Lower lobe of right lung (tissue), 2 donors: Measurements from ENCODE around the gene SUSD1. TPM values are rescaled to one million over a fixed set of nuclear protein-coding genes. Genes with fewer than 3 reads are reported as not detected.

Experiments used
- ATAC-seq, 2 donors: fragments of 200-7000 bp; cut with Tn5 transposase; one replicate each; pipeline ENCODE4 v1.9.1; 2020 to 2022; ENCODE audit warnings: mild to moderate bottlenecking in 2 of 2, moderate library complexity in 2 of 2
- DNase-seq: peaks from one replicate; pipeline ENCODE4 v3.0.0-alpha.2; 2020
- H3K27ac ChIP-seq: fragments of 200-600 bp; one replicate; pipeline ENCODE4 v1.8.0; 2022
- H3K27me3 ChIP-seq: fragments of 200-600 bp; one replicate; pipeline ENCODE4 v1.8.0; 2022; ENCODE audit warnings: low read depth
- H3K36me3 ChIP-seq: fragments of 200-600 bp; one replicate; pipeline ENCODE4 v1.8.0; 2022; ENCODE audit warnings: mild to moderate bottlenecking
- H3K4me1 ChIP-seq: fragments of 200-600 bp; one replicate; pipeline ENCODE4 v1.8.0; 2022
- H3K4me3 ChIP-seq: fragments of 200-600 bp; one replicate; pipeline ENCODE4 v1.8.0; 2022; ENCODE audit warnings: mild to moderate bottlenecking
- H3K9me3 ChIP-seq: fragments of 200-600 bp; one replicate; pipeline ENCODE4 v1.8.0; 2022
- intact Hi-C: fragments of 100-400 bp; cut with DNase I; formaldehyde crosslinking; loops from one replicate; pipeline ENCODE4 v1.11.0; 2022
- total RNA-seq: library from RNA; stranded (reverse); fragmentation: NEBNext Ultra II Directional; extraction: Animal tissue kit (Norgen Biotek cat#: 25700); gene quantifications from one replicate; pipeline ENCODE4 v1.2.1, GENCODE V29; 2021
- TF ChIP-seq, protein P1 (sequence below): fragments of 200-600 bp; IDR thresholded peaks from one replicate; pipeline ENCODE4 v1.8.0; 2022; ENCODE audit warnings: antibody characterized with exemption, mild to moderate bottlenecking
- donor health status: DM: no; HTN: yes; CAD: no; lungs with severe emphysema.

The SUSD1 gene
- total RNA-seq, 1 donor from 2014 or later = 49.4 TPM

DNA sequence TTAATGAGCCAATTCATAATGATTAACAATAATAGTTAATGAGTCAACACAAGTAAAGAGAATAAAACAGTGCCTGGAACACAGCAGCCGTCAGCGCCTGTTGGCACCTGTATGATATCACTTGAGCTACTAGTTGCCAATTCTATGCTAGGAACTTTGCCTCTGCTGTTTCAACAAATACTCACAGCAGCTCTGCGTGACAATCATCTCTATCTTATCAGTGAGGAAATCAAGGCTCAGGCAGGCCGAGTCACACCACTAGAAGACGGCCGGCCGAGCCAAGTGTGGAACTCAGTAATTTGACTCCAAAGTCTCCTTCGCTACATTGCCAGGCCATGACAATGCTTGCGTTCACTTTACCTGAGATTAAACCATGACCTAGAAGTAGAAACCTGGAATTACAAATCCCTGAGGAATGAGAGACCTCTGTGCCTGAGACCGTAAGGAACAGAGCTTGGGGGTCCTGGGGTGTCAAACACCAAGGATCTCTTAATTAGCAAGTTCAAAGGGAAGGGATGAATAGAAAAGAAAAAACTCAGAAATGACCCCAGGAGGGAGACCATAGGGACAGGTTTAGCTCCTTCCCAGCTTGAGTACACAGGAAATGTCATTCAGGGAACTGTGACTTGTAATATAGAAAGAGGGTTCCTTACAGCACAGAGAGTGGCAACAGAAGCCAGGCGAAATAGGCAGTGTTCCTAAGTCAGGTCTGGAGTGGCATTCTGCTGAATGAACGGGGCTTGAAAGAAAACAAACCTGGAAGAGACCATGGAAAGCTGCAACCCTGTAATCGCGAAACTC lies 109.1 kb downstream of the SUSD1 start:
- Histone ChIP-seq H3K36me3 (no peaks in the 10 kb centered on the region), H3K9me3 (no peaks in the 10 kb centered on the region), H3K27ac (peak overlapping the region; percentile 36), H3K4me1 (peaks cover 39% of the 10 kb centered on the region), H3K27me3 (no peaks in the 10 kb centered on the region), H3K4me3 (no peak overlapping the region)
- ATAC-seq = peak; percentile 45 to 87
- intact Hi-C loops = no loop called here
- TF ChIP-seq, protein P1, sequence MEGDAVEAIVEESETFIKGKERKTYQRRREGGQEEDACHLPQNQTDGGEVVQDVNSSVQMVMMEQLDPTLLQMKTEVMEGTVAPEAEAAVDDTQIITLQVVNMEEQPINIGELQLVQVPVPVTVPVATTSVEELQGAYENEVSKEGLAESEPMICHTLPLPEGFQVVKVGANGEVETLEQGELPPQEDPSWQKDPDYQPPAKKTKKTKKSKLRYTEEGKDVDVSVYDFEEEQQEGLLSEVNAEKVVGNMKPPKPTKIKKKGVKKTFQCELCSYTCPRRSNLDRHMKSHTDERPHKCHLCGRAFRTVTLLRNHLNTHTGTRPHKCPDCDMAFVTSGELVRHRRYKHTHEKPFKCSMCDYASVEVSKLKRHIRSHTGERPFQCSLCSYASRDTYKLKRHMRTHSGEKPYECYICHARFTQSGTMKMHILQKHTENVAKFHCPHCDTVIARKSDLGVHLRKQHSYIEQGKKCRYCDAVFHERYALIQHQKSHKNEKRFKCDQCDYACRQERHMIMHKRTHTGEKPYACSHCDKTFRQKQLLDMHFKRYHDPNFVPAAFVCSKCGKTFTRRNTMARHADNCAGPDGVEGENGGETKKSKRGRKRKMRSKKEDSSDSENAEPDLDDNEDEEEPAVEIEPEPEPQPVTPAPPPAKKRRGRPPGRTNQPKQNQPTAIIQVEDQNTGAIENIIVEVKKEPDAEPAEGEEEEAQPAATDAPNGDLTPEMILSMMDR = no peak
- peak; percentile 58 for DNase-seq

DNA sequence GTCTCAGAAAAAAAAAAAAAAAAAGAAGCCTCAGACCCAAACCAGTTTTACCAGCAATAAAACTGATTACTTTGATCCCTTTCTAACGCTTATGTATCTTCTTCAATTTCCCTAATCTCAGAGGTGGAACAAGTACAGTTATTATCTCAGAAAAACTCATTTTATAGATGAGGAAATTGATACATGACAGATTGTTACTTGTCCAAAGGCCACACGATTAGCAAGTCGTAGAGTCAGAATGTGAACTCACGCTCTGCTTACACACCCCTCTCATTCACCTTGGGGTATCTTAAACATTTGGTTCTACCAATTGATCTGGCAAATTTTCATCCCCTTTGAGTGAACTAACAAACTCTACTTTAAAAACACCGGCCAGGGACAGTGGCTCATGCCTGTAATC lies 110.2 kb downstream of the SUSD1 start:
- Histone ChIP-seq H3K36me3 (no peaks in the 10 kb centered on the region), H3K27me3 (no peaks in the 10 kb centered on the region), H3K27ac (no peak overlapping the region), H3K4me1 (peaks cover 50% of the 10 kb centered on the region), H3K9me3 (no peaks in the 10 kb centered on the region), H3K4me3 (no peak overlapping the region)
- intact Hi-C loops = no loop called here
- ATAC-seq = no peak
- TF ChIP-seq, protein P1 = no peak
- DNase-seq = no peak

DNA sequence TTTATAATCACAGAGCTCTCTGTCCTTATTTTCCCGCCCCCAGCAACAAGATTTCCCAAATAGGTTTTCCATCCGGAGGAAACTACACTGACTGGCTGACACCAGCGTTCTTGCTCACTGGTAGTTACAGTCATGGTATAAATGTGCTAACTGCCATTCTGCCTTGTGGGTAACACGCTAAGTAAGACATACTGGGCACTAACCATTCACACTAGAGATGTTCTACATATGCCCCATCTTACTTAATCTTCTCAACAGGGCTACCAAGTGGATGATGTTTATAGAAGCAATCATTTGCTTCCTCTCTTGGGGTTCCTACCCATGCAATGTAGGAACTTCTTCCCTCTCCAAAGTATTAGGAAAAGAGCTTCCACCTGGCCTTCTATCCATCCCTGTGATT lies 111.5 kb downstream of the SUSD1 start:
- H3K4me3 ChIP-seq = no peak overlapping the region
- ATAC-seq (no peak), DNase-seq (no peak)
- TF ChIP-seq, protein P1 = no peak
- peaks cover 55% of the 10 kb centered on the region for H3K4me1 ChIP-seq
- H3K36me3 ChIP-seq = no peaks in the 10 kb centered on the region
- H3K27ac ChIP-seq = no peak overlapping the region
- H3K9me3 ChIP-seq = no peaks in the 10 kb centered on the region
- intact Hi-C loops = no loop called here
- no peaks in the 10 kb centered on the region for H3K27me3 ChIP-seq

DNA sequence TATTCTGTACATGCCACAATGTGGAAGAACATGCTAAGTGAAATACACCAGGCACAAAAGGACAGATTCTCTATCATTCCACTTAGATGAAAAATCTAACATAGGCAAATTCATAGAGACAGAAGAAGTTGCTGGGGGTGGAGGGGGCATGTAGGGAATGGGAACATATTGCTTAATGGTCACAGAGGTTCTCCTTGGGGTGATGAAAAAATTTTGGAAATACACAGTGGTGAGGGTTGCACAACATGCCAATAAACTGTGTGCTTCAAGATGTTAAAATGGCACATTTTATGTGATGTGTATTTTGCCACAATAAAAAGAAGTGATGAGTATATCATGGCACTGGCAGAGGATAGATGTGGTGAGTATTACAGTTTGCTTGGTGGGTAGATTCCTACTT lies 111.9 kb downstream of the SUSD1 start:
- H3K9me3 ChIP-seq = no peaks in the 10 kb centered on the region
- intact Hi-C loops = no loop called here
- H3K27ac ChIP-seq = no peak overlapping the region
- no peak for ATAC-seq
- H3K4me1 ChIP-seq = peaks cover 57% of the 10 kb centered on the region
- H3K4me3 ChIP-seq = no peak overlapping the region
- DNase-seq = no peak
- H3K36me3 ChIP-seq = no peaks in the 10 kb centered on the region
- TF ChIP-seq, protein P1 = no peak
- no peaks in the 10 kb centered on the region for H3K27me3 ChIP-seq

DNA sequence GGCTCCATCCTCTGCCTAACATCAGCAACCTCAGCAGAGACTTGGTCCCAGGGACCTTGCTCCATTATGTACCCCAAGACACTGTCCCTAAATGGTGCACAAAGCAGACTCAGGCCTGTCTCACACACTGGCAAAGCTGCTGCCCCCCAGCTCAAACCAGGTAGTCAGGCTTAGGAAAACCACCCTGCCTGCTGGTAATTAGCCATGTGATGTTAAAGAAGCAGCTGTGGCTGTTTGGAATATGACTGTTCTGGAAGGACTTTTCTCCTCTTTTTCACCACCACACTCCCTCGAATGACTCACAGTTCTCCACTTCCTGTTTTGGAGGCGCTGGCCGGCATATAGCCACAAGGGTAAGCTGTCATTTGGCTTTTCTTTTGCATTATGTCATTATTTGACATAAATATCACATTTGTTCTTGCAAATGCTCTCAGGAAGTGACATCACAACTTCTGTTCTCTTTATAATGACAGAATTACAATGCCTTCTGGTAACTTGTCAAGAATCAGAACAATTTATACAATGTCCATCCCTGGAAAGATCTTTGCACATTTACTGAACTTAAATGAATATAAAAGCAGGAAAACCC lies 113.9 kb downstream of the SUSD1 start:
- Histone ChIP-seq H3K4me3 (no peak overlapping the region), H3K36me3 (no peaks in the 10 kb centered on the region), H3K27me3 (no peaks in the 10 kb centered on the region), H3K9me3 (no peaks in the 10 kb centered on the region), H3K27ac (peak overlapping the region; percentile 64), H3K4me1 (peaks cover 57% of the 10 kb centered on the region)
- peak; percentile 66 to 75 for ATAC-seq
- TF ChIP-seq, protein P1 = no peak
- intact Hi-C loops = no loop called here
- DNase-seq = peak; percentile 69
